Endodermal cell (in vitro differentiated cells): Measurements from ENCODE around the gene PLD6. TPM values are rescaled to one million over a fixed set of nuclear protein-coding genes. Genes with fewer than 3 reads are reported as not detected.
A peak's percentile ranks its signal among the peaks of the same experiment; 100 is the strongest.

Source experiments
- DNase-seq: peaks from one replicate; pipeline ENCODE4 v3.0.0-alpha.2; 2017
- H3K27ac ChIP-seq: 2 replicates; pipeline ENCODE4 v1.5.1; 2013; ENCODE audit warnings: mild to moderate bottlenecking, low read depth, low read length, moderate library complexity
- H3K27me3 ChIP-seq: 2 replicates; pipeline ENCODE4 v1.6.1; 2013; ENCODE audit warnings: mild to moderate bottlenecking, low read length, moderate library complexity; ENCODE audit not compliant: insufficient read depth, control insufficient read depth, poor library complexity, severe bottlenecking
- H3K36me3 ChIP-seq: 2 replicates; pipeline ENCODE4 v1.7.0; 2013; ENCODE audit warnings: mild to moderate bottlenecking, low read length, moderate library complexity; ENCODE audit not compliant: control insufficient read depth, insufficient read depth
- H3K4me1 ChIP-seq: one replicate; pipeline ENCODE4 v1.7.0; 2013; ENCODE audit warnings: low read length; ENCODE audit not compliant: control insufficient read depth, insufficient read depth
- H3K4me3 ChIP-seq: 2 replicates; pipeline ENCODE4 v1.5.1; 2013; ENCODE audit warnings: mild to moderate bottlenecking, low read length, moderate library complexity
- H3K9ac ChIP-seq: 2 replicates; pipeline ENCODE4 v1.6.1; 2013; ENCODE audit warnings: mild to moderate bottlenecking, low read length, moderate library complexity; ENCODE audit not compliant: poor library complexity, severe bottlenecking; ENCODE audit errors: extremely low read depth
- H3K9me3 ChIP-seq: 2 replicates; pipeline ENCODE4 v1.6.1; 2013; ENCODE audit warnings: mild to moderate bottlenecking, low read length, moderate library complexity; ENCODE audit not compliant: control insufficient read depth
- H3K27ac Mint-ChIP-seq: 2 replicates; pipeline ENCODE4 v1.8.0; 2020; ENCODE audit warnings: mixed read lengths
- H3K27me3 Mint-ChIP-seq: 2 replicates; pipeline ENCODE4 v1.8.0; 2021; ENCODE audit warnings: mild to moderate bottlenecking, mixed read lengths; ENCODE audit not compliant: insufficient read depth
- H3K36me3 Mint-ChIP-seq: 2 replicates; pipeline ENCODE4 v1.8.0; 2020; ENCODE audit warnings: low read depth, mixed read lengths
- H3K4me1 Mint-ChIP-seq: 2 replicates; pipeline ENCODE4 v1.8.0; 2020; ENCODE audit warnings: mixed read lengths
- H3K4me3 Mint-ChIP-seq: 2 replicates; pipeline ENCODE4 v1.8.0; 2020; ENCODE audit warnings: mild to moderate bottlenecking, moderate library complexity, mixed read lengths
- H3K9me3 Mint-ChIP-seq: 2 replicates; pipeline ENCODE4 v1.8.0; 2020; ENCODE audit warnings: mild to moderate bottlenecking, mixed read lengths
- CTCF ChIP-seq: fragments of 200-600 bp; sonication (generic); conservative IDR thresholded peaks from 2 replicates; pipeline ENCODE4 v1.5.0; 2021; ENCODE audit warnings: antibody characterized with exemption, mild to moderate bottlenecking
- WGBS, 2 experiments: methylation state at CpG; one replicate each; pipeline versions ENCODE4 v1.1.5 to v1.1.7; 2013; ENCODE audit warnings: missing lambda C conversion rate in 2 of 2, mixed read lengths in 1 of 2; ENCODE audit not compliant: insufficient coverage in 1 of 2, insufficient read length in 1 of 2; 5-methylcytosine and 5-hydroxymethylcytosine counted together
- total RNA-seq, 2 donors: library from RNA; stranded (reverse); fragmentation: NEBNext Ultra II Directional in 1 of 2; extraction: Animal tissue kit (Norgen Biotek cat#: 25700) in 1 of 2; gene quantifications; 2 replicates in 1 of 2; 3 replicates in 1 of 2; pipeline ENCODE4 v1.2.1, GENCODE V29; 2021

PLD6 gene
- total RNA-seq, 2 donors from 2014 or later, result 0.42 to 1.5 TPM

GRCh38 chr17:17201907-17202306, 4.2 kb downstream of the PLD6 start:
- peaks cover 2% of the 10 kb centered on the region for H3K9me3 Mint-ChIP-seq
- no peaks in the 10 kb centered on the region for H3K36me3 Mint-ChIP-seq
- Histone ChIP-seq H3K9ac (no peak overlapping the region), H3K27me3 (peaks cover 13% of the 10 kb centered on the region), H3K4me3 (no peak overlapping the region), H3K4me1 (no peaks in the 10 kb centered on the region), H3K9me3 (no peaks in the 10 kb centered on the region), H3K36me3 (no peaks in the 10 kb centered on the region), H3K27ac (no peak overlapping the region)
- no peaks in the 10 kb centered on the region for H3K27me3 Mint-ChIP-seq
- no peak overlapping the region for H3K27ac Mint-ChIP-seq
- DNase-seq, result no peak
- WGBS, 2 experiments, result 92 to 100% methylated on average over 3 to 8 of the region's 8 CpGs
- H3K4me3 Mint-ChIP-seq, result no peak overlapping the region
- H3K4me1 Mint-ChIP-seq, result no peaks in the 10 kb centered on the region
- TF ChIP-seq CTCF, result no peak

DNA sequence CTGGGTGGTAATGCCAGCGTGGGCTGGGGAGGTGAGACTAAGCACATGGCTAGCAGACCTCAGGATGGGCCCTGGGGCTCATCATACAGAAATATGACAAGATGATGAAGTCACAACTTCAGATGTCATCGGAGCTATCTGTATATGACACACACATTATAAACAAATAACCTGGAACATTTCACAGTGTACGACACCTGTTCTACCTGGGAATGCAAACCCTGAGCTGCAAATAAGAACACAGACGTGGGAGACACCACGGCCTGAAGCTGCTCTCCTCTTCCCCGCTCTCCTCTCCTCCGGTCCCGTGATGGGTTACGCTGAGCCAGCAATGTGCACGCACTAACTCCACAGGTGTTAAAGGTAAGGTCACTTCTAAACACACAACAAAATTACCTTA, 4.9 kb downstream of the PLD6 start:
- no peak for DNase-seq
- Histone ChIP-seq H3K9ac (no peak overlapping the region), H3K4me3 (no peak overlapping the region), H3K4me1 (no peaks in the 10 kb centered on the region), H3K36me3 (no peaks in the 10 kb centered on the region), H3K27me3 (peaks cover 13% of the 10 kb centered on the region), H3K9me3 (no peaks in the 10 kb centered on the region), H3K27ac (no peak overlapping the region)
- H3K36me3 Mint-ChIP-seq, result no peaks in the 10 kb centered on the region
- WGBS, 2 experiments, result 94 to 100% methylated on average over 3 to 10 of the region's 10 CpGs
- no peaks in the 10 kb centered on the region for H3K4me1 Mint-ChIP-seq
- TF ChIP-seq CTCF, result no peak
- H3K27ac Mint-ChIP-seq, result no peak overlapping the region
- no peak overlapping the region for H3K4me3 Mint-ChIP-seq
- no peaks in the 10 kb centered on the region for H3K9me3 Mint-ChIP-seq
- H3K27me3 Mint-ChIP-seq, result no peaks in the 10 kb centered on the region

- no peak for DNase-seq
- 85 to 90% methylated on average over 5 of the region's 5 CpGs for WGBS, 2 experiments
- Mint-ChIP-seq H3K27ac (no peak overlapping the region), H3K4me1 (no peaks in the 10 kb centered on the region), H3K36me3 (no peaks in the 10 kb centered on the region), H3K4me3 (no peak overlapping the region), H3K27me3 (no peaks in the 10 kb centered on the region), H3K9me3 (no peaks in the 10 kb centered on the region)
- Histone ChIP-seq H3K27me3 (peaks cover 8% of the 10 kb centered on the region), H3K9ac (no peak overlapping the region), H3K4me1 (no peaks in the 10 kb centered on the region), H3K4me3 (no peak overlapping the region), H3K9me3 (no peaks in the 10 kb centered on the region), H3K36me3 (no peaks in the 10 kb centered on the region), H3K27ac (peak overlapping the region; percentile 35)
- no peak for TF ChIP-seq CTCF
Observed at GRCh38 chr17:17200831-17201230, 5.3 kb downstream of the PLD6 start.
